ENCODE measurements around the gene RPL21. TPM values are rescaled to one million over a fixed set of nuclear protein-coding genes. Genes with fewer than 3 reads are reported as not detected.

Gene RPL21
- total RNA-seq, 1 experiment from 2014 or later: 920 TPM

GRCh38 chr13:27258637-27259386 is 7.5 kb downstream of the RPL21 start:
- DNase-seq (ENCODE audit: low spot score): no peak

GRCh38 chr13:27259831-27260230 is 8.5 kb downstream of the RPL21 start:
- no peak for DNase-seq (ENCODE audit: low spot score)

DNA sequence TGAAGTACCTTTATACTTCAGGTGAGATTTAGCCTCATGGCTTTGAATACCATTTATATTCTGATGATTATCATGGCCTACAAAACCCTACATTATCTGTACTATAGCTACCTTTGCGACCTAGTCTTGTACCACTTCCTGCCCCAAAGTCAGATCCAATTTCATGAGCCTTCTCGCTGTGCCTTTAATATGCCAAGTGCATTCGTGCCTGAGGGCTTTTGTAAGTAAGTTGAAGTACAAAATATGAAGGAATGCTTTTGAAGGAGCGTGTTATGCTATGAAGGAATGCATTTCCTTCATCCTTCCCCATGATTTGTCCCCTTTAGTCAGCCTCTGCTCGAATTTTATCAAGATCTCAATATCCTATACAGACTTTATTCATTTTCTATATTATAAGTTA is 10.0 kb downstream of the RPL21 start:
- DNase-seq (ENCODE audit: low spot score): no peak

DNA sequence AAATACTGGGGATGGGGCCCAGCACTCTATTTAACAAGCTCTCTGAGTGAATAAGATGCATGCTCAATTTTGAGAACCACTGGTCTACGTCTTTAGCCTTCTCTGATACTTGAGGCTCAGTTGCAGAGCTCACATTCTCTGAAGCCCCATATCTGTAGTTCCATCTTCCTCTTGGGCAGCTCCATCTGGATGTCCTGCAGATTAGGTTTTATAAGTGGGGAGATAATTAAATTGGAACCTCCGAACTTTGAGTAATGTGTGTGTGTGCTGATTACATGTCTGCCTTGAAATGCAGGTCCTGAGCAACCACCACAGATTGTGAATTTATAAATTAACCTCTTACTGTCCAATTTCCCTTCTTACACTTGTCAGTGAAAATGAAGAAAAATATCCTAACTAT is 12.1 kb downstream of the RPL21 start:
- DNase-seq (ENCODE audit: low spot score): no peak

DNA sequence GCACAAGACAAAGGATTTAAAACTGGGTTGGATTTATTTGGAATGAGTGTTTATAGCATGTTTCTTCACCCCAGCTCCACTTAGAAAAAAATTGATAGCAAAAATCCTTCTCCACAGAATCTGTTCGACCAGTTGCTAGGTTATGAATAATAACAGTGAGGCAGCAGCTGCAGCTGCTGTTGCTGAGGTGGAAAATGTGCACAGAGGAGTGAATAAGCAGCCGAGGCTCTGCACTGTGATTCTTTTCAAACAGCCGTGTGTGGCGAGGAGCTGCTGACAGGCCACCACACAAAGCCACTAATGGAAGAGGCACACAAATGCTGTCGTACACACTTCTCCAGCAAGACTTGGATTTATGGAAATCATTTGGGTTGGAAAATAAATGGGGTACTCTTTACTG is 12.8 kb downstream of the RPL21 start:
- DNase-seq (ENCODE audit: low spot score): no peak

GRCh38 chr13:27264648-27265047 is 13.3 kb downstream of the RPL21 start:
- no peak for DNase-seq (ENCODE audit: low spot score)

- no peak for DNase-seq (ENCODE audit: low spot score)
These were observed 15.6 kb downstream of the RPL21 start for GRCh38 chr13:27266917-27267316.

DNA sequence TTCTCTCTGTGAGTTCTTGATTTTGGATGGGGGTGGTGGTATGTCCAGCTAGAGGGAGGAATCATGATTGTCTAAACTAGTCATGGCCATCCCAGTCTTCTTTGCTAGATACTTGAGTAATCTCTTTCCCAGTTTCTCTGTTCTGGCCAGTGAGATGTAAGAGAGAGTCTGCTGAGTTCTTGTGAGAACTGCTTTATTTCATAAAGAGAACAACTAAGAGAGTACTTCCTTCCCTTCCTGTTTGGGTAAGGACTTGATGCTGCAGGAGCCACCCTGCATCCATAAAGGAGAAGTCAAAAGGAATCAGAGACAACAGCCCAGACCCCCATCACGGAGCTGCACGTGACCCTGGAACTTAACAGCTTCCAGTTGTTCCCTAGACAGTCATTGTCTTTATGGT is 16.2 kb downstream of the RPL21 start:
- DNase-seq (ENCODE audit: low spot score): no peak

GRCh38 chr13:27269114-27269665 is 17.8 kb downstream of the RPL21 start:
- no peak for DNase-seq (ENCODE audit: low spot score)

DNA sequence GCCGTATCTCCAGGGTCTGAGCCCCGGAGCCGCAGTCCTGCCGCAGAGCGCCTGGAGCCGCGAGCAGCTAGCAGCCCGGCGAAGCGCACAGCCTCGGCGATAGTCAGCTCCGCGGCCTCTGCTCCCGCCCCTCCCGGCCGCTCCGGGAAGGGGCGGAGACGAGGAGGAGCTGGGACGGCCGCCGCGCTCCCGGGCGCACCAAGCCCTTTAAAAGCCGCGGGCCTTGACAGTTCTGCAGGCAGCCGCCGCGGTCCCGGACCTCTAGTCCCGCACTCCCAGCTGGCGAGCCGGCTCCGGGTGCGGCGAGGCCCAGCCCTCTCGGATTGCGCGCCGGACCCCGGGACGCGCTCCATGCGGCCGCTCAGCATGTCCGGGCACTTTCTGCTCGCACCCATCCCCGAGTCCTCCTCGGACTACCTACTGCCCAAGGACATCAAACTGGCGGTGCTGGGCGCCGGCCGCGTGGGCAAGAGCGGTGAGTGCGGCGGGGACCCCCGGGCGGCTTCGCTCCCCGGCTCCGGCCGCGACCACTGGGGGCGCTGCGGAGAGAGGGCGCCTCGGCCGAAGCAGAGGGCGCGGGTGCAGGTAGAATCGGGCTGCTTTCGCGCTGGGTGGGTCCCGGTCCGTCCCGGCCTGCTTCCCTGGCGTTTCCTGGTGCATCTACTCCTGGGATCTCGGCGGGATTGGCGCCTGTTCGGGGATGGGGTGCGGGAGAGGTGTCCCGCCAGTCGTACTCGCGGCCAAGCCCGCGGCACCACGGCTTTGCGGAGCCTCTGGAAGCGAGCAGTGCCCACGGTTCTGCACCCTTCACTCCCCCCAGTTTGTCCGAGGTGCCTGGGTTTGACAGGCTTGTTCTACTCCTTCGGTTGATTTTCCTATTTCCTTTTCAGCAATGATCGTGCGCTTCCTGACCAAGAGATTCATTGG is 19.5 kb downstream of the RPL21 start, which contains the start of gene RASL11A:
TSS of gene RASL11A (plus strand) at position 237 of the 927 bp plus-strand sequence. CDS start at position 352, 115 bp downstream.
- DNase-seq (ENCODE audit: low spot score): peak; percentile 59

- DNase-seq (ENCODE audit: low spot score): no peak
These were observed 20.3 kb downstream of the RPL21 start for GRCh38 chr13:27271570-27272096.

- peak; percentile 10 for DNase-seq (ENCODE audit: low spot score)
These were observed 22.5 kb downstream of the RPL21 start for GRCh38 chr13:27273658-27274425.

DNA sequence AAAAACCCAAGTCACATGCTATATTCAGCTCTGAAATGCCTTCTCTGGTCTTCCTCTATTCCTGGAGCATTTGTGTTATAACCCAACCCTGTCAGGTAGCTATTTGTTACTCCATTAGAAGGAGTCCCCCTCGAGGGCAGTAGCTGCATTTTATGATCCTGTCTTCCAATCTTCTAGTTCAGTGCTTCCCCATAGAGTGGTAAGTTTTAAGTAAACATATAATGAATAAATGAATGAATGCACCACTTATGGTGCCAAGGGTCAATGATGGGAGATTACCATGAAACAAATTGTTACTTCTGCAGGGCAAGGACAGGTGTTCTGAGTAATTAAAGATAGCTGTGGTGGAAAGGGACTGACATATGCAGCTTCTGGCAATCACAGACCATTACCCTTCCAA is 23.3 kb downstream of the RPL21 start:
- no peak for DNase-seq (ENCODE audit: low spot score)

DNA sequence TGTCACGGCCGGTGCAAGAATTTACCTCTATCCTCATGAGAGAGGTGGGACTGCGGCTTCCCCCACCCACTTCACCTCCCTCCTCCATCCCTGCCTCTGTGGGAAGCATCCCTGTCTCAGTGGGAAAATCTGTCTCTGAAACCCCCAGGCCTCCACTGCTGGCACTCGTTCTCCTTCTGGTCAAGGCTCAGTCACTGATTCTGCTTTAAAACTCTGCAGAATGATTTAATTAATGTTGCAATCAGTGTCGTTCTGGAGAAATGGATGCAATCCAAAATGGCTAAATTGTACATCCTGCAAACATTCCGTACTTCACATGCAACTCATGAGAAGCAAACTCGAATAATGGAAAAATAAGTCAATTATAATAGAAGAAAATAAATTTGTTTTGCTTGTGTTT is 24.8 kb downstream of the RPL21 start:
- DNase-seq (ENCODE audit: low spot score): no peak

GRCh38 chr13:27279506-27279905 is 28.1 kb downstream of the RPL21 start:
- DNase-seq (ENCODE audit: low spot score): no peak

- peak; percentile 5 for DNase-seq (ENCODE audit: low spot score)
These were observed 28.8 kb downstream of the RPL21 start for GRCh38 chr13:27280009-27280656.

- no peak for DNase-seq (ENCODE audit: low spot score)
These were observed 29.5 kb downstream of the RPL21 start for GRCh38 chr13:27280841-27281240.

DNA sequence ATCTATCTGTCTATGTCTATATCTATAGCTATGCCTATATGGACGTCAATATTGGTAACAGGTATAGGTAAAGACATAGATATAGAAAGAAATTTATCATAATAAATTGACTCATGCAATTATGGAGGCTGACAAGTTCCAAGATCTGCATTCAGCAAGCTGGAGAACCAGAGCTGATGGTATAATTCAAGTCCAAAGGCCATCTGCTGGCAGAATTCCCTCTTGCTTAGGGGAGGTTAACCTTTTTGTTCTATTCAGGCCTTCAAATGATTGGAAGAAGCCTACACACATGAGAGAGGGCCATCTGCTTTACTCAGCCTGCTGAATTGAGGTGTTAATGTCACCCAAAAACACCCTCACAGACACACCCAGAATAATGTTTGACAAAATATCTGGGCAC is 30.1 kb downstream of the RPL21 start:
- no peak for DNase-seq (ENCODE audit: low spot score)

- DNase-seq (ENCODE audit: low spot score): peak; percentile 13
These were observed 32.6 kb downstream of the RPL21 start for GRCh38 chr13:27283906-27284493.

DNA sequence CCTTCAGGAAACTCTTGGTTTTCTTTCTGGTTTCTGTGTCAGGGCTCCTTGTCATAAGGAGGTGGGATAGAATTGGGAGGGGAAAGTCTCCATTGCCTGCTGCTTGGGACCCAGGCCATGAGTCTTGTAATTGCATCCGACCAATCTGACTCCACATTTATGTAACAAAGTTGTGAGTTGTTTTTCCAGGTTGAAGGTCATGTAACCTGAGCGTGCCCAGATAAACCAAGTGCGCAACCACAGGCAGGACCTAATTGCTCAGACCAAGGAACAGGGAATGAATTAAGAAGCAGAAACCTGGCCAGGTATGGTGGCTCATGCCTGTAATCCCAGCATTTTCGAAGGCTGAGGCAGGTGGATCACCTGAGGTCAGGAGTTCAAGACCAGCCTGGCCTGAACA is 37.0 kb downstream of the RPL21 start:
- no peak for DNase-seq (ENCODE audit: low spot score)
